WTC11 (cell line): Measurements from ENCODE around the gene C10orf120. TPM values are rescaled to one million over a fixed set of nuclear protein-coding genes. Genes with fewer than 3 reads are reported as not detected.

Experiments used
- ATAC-seq: fragments of 200-7000 bp; cut with Tn5 transposase; 2 replicates; pipeline ENCODE4 v1.10.0; 2021; ENCODE audit warnings: mild to moderate bottlenecking, moderate library complexity
- CTCF ChIA-PET: fragments of 300-600 bp; sonication (Branson Sonifier 250); formaldehyde crosslinking; loops from one replicate; lab custom pipeline; 2021; ENCODE audit warnings: antibody characterized with exemption; lab: Charles Lee
- POLR2A ChIA-PET: fragments of 350-600 bp; sonication (Branson Sonifier 250); formaldehyde crosslinking; loops from one replicate; lab custom pipeline; 2021; ENCODE audit warnings: antibody characterized with exemption; lab: Charles Lee
- DNase-seq: peaks from one replicate; pipeline ENCODE4 v3.0.0; 2021; ENCODE audit warnings: low spot score
- H3K27ac Mint-ChIP-seq: 2 replicates; pipeline ENCODE4 v1.8.0; 2021; ENCODE audit warnings: mixed read lengths
- H3K27me3 Mint-ChIP-seq: 2 replicates; pipeline ENCODE4 v1.8.0; 2021; ENCODE audit warnings: low read depth, mild to moderate bottlenecking, moderate library complexity, mixed read lengths
- H3K36me3 Mint-ChIP-seq: 2 replicates; pipeline ENCODE4 v1.8.0; 2021; ENCODE audit warnings: mixed read lengths
- H3K4me1 Mint-ChIP-seq: 2 replicates; pipeline ENCODE4 v1.8.0; 2022; ENCODE audit warnings: mixed read lengths
- H3K4me3 Mint-ChIP-seq: 2 replicates; pipeline ENCODE4 v1.8.0; 2021; ENCODE audit warnings: mild to moderate bottlenecking, moderate library complexity, mixed read lengths
- H3K9me3 Mint-ChIP-seq: 2 replicates; pipeline ENCODE4 v1.8.0; 2021; ENCODE audit warnings: mixed read lengths
- ELF4 ChIP-seq: sonication (generic); formaldehyde crosslinking; IDR thresholded peaks from 2 replicates; pipeline ENCODE4 v1.8.1; 2022; ENCODE audit warnings: low read depth, mild to moderate bottlenecking, moderate library complexity, missing genetic modification reagents
- EMX1 ChIP-seq: fragments of 250-450 bp; sonication (Bioruptor Pico); IDR thresholded peaks from 2 replicates; pipeline ENCODE4 v1.8.0; 2021; ENCODE audit warnings: mild to moderate bottlenecking
- GABPB1 ChIP-seq: sonication (generic); formaldehyde crosslinking; IDR thresholded peaks from 2 replicates; pipeline ENCODE4 v1.8.1; 2023; ENCODE audit warnings: mild to moderate bottlenecking, missing genetic modification reagents
- GTF2I ChIP-seq: fragments of 250-450 bp; sonication (Bioruptor Pico); conservative IDR thresholded peaks from 2 replicates; pipeline ENCODE4 v1.4.0; 2021; ENCODE audit warnings: mild to moderate bottlenecking
- MYBL2 ChIP-seq: sonication (generic); formaldehyde crosslinking; IDR thresholded peaks from 2 replicates; pipeline ENCODE4 v1.8.1; 2023; ENCODE audit warnings: mild to moderate bottlenecking, moderate library complexity, missing genetic modification reagents
- NFE2L1 ChIP-seq: sonication (generic); formaldehyde crosslinking; IDR thresholded peaks from 2 replicates; pipeline ENCODE4 v1.8.1; 2023; ENCODE audit warnings: missing genetic modification reagents
- NFYB ChIP-seq: sonication (generic); formaldehyde crosslinking; conservative IDR thresholded peaks from 2 replicates; pipeline ENCODE4 v1.8.0; 2022; ENCODE audit warnings: low read depth, missing genetic modification reagents
- NR2C2 ChIP-seq: sonication (generic); formaldehyde crosslinking; IDR thresholded peaks from 2 replicates; pipeline ENCODE4 v1.8.0; 2022; ENCODE audit warnings: mild to moderate bottlenecking, missing genetic modification reagents
- PRRX2 ChIP-seq: fragments of 250-450 bp; sonication (Bioruptor Pico); IDR thresholded peaks from 2 replicates; pipeline ENCODE4 v1.8.0; 2021; ENCODE audit warnings: mild to moderate bottlenecking
- SP1 ChIP-seq: sonication (generic); formaldehyde crosslinking; conservative IDR thresholded peaks from 2 replicates; pipeline ENCODE4 v1.8.1; 2022; ENCODE audit warnings: missing genetic modification reagents
- ZBTB21 ChIP-seq: sonication (generic); formaldehyde crosslinking; IDR thresholded peaks from 2 replicates; pipeline ENCODE4 v1.8.1; 2023; ENCODE audit warnings: mild to moderate bottlenecking, missing genetic modification reagents, borderline replicate concordance
- total RNA-seq: library from RNA; stranded (reverse); gene quantifications from 3 replicates; pipeline ENCODE4 v1.2.3, GENCODE V29; 2021
- TF ChIP-seq, protein P1 (sequence below): fragments of 250-450 bp; sonication (Bioruptor Pico); IDR thresholded peaks from 2 replicates; pipeline ENCODE4 v1.9.0; 2021; ENCODE audit warnings: moderate library complexity, mild to moderate bottlenecking, inconsistent platforms, borderline replicate concordance
- TF ChIP-seq, protein P2 (sequence below): sonication (generic); formaldehyde crosslinking; IDR thresholded peaks from 2 replicates; pipeline ENCODE4 v1.8.1; 2022; ENCODE audit warnings: missing genetic modification reagents, borderline replicate concordance
- TF ChIP-seq, protein P3 (sequence below): fragments of 200-600 bp; IDR thresholded peaks from 2 replicates; pipeline ENCODE4 v1.8.0; 2022; ENCODE audit warnings: antibody characterized with exemption
- TF ChIP-seq, protein P4 (sequence below): sonication (generic); formaldehyde crosslinking; IDR thresholded peaks from 2 replicates; pipeline ENCODE4 v1.8.0; 2023; ENCODE audit warnings: missing genetic modification reagents, mild to moderate bottlenecking, borderline replicate concordance
- TF ChIP-seq, protein P5 (sequence below): sonication (generic); formaldehyde crosslinking; IDR thresholded peaks from 2 replicates; pipeline ENCODE4 v1.8.1; 2023; ENCODE audit warnings: mild to moderate bottlenecking, missing genetic modification reagents, moderate library complexity
- TF ChIP-seq, protein P6 (sequence below): sonication (generic); formaldehyde crosslinking; IDR thresholded peaks from 2 replicates; pipeline ENCODE4 v1.8.1; 2023; ENCODE audit warnings: mild to moderate bottlenecking, missing genetic modification reagents, borderline replicate concordance

The C10orf120 gene
- total RNA-seq, 1 experiment from 2014 or later = not detected

DNA sequence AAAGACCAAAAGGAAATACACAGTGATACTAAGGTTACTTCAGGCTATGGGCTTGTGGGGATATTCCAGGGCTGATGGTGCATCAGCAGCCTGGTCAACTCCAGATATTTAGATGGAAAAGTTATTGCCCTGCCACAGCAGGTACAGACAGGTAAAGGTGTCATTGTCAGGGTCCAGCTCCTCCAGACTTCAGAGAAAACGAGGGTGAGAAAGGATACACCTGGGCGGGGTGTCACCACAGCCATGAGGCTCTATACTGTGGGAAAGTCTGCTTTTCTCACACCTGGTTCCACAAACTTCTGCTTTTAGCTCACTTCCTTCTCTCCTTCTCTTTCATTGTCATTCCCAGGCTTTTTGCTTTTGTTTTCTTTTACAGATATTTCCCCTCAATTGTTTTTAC lies 2.0 kb upstream of the C10orf120 start:
- Mint-ChIP-seq H3K9me3 (no peaks in the 10 kb centered on the region), H3K27ac (no peak overlapping the region), H3K4me3 (no peak overlapping the region), H3K27me3 (peaks cover 1% of the 10 kb centered on the region; the same call in 1 of the 2 replicates), H3K36me3 (no peaks in the 10 kb centered on the region), H3K4me1 (peaks cover 9% of the 10 kb centered on the region; the same call in 1 of the 2 replicates)
- TF ChIP-seq SP1 (CRISPR knock-in tag) (no peak), EMX1 (CRISPR knock-in tag) (no peak), PRRX2 (CRISPR knock-in tag) (no peak), NR2C2 (CRISPR knock-in tag) (no peak), NFE2L1 (CRISPR knock-in tag) (no peak), MYBL2 (CRISPR knock-in tag) (no peak), NFYB (CRISPR knock-in tag) (no peak), ZBTB21 (CRISPR knock-in tag) (no peak)
- TF ChIP-seq, protein P1, sequence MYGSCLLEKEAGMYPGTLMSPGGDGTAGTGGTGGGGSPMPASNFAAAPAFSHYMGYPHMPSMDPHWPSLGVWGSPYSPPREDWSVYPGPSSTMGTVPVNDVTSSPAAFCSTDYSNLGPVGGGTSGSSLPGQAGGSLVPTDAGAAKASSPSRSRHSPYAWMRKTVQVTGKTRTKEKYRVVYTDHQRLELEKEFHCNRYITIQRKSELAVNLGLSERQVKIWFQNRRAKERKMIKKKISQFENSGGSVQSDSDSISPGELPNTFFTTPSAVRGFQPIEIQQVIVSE (CRISPR knock-in tag) = no peak
- TF ChIP-seq, protein P2, sequence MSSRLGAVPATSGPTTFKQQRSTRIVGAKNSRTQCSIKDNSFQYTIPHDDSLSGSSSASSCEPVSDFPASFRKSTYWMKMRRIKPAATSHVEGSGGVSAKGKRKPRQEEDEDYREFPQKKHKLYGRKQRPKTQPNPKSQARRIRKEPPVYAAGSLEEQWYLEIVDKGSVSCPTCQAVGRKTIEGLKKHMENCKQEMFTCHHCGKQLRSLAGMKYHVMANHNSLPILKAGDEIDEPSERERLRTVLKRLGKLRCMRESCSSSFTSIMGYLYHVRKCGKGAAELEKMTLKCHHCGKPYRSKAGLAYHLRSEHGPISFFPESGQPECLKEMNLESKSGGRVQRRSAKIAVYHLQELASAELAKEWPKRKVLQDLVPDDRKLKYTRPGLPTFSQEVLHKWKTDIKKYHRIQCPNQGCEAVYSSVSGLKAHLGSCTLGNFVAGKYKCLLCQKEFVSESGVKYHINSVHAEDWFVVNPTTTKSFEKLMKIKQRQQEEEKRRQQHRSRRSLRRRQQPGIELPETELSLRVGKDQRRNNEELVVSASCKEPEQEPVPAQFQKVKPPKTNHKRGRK = no peak
- TF ChIP-seq, protein P3, sequence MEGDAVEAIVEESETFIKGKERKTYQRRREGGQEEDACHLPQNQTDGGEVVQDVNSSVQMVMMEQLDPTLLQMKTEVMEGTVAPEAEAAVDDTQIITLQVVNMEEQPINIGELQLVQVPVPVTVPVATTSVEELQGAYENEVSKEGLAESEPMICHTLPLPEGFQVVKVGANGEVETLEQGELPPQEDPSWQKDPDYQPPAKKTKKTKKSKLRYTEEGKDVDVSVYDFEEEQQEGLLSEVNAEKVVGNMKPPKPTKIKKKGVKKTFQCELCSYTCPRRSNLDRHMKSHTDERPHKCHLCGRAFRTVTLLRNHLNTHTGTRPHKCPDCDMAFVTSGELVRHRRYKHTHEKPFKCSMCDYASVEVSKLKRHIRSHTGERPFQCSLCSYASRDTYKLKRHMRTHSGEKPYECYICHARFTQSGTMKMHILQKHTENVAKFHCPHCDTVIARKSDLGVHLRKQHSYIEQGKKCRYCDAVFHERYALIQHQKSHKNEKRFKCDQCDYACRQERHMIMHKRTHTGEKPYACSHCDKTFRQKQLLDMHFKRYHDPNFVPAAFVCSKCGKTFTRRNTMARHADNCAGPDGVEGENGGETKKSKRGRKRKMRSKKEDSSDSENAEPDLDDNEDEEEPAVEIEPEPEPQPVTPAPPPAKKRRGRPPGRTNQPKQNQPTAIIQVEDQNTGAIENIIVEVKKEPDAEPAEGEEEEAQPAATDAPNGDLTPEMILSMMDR = no peak
- TF ChIP-seq, protein P4, sequence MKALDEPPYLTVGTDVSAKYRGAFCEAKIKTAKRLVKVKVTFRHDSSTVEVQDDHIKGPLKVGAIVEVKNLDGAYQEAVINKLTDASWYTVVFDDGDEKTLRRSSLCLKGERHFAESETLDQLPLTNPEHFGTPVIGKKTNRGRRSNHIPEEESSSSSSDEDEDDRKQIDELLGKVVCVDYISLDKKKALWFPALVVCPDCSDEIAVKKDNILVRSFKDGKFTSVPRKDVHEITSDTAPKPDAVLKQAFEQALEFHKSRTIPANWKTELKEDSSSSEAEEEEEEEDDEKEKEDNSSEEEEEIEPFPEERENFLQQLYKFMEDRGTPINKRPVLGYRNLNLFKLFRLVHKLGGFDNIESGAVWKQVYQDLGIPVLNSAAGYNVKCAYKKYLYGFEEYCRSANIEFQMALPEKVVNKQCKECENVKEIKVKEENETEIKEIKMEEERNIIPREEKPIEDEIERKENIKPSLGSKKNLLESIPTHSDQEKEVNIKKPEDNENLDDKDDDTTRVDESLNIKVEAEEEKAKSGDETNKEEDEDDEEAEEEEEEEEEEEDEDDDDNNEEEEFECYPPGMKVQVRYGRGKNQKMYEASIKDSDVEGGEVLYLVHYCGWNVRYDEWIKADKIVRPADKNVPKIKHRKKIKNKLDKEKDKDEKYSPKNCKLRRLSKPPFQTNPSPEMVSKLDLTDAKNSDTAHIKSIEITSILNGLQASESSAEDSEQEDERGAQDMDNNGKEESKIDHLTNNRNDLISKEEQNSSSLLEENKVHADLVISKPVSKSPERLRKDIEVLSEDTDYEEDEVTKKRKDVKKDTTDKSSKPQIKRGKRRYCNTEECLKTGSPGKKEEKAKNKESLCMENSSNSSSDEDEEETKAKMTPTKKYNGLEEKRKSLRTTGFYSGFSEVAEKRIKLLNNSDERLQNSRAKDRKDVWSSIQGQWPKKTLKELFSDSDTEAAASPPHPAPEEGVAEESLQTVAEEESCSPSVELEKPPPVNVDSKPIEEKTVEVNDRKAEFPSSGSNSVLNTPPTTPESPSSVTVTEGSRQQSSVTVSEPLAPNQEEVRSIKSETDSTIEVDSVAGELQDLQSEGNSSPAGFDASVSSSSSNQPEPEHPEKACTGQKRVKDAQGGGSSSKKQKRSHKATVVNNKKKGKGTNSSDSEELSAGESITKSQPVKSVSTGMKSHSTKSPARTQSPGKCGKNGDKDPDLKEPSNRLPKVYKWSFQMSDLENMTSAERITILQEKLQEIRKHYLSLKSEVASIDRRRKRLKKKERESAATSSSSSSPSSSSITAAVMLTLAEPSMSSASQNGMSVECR = no peak
- DNase-seq (no peak), ATAC-seq (no peak)
- POLR2A ChIA-PET = no interaction called here
- CTCF ChIA-PET = interaction anchor here (1.0 to 1.1 kb wide), 2 partner anchors 53 to 122 kb away, joined by 3 to 4 read pairs; no protein-coding TSS in a partner anchor

DNA sequence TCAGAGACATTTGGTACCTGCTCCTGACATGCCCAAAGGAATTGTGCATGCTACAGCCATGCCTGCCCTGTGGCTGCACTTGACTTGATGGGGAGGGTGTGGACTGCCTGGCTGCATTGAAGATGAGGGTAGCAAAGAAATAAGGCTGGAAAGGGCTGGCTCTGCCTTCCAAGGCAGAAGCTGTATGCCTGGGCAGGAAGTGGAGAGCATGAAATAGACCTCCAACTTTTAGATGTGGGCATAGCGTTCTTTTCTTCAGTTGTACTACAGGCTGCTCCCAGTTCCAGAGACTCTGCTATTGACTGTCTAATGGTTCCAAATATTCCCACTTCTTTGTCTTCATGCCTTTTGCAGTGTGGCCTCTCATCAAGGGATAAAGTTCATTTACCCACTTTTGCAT lies 3.0 kb downstream of the C10orf120 start:
- Mint-ChIP-seq H3K9me3 (no peaks in the 10 kb centered on the region), H3K36me3 (no peaks in the 10 kb centered on the region), H3K4me3 (no peak overlapping the region), H3K27ac (no peak overlapping the region), H3K27me3 (peaks cover 3% of the 10 kb centered on the region; the same call in 1 of the 2 replicates), H3K4me1 (peaks cover 5% of the 10 kb centered on the region)
- ATAC-seq (no peak), DNase-seq (no peak)
- CTCF ChIA-PET = no interaction called here
- POLR2A ChIA-PET = interaction anchor here (0.6 kb wide), 1 partner anchor 219 kb away, joined by 4 read pairs; no protein-coding TSS in a partner anchor
- TF ChIP-seq, protein P5, sequence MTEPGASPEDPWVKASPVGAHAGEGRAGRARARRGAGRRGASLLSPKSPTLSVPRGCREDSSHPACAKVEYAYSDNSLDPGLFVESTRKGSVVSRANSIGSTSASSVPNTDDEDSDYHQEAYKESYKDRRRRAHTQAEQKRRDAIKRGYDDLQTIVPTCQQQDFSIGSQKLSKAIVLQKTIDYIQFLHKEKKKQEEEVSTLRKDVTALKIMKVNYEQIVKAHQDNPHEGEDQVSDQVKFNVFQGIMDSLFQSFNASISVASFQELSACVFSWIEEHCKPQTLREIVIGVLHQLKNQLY (CRISPR knock-in tag) = no peak
- TF ChIP-seq ELF4 (CRISPR knock-in tag) = no peak
- no peak for TF ChIP-seq GABPB1 (CRISPR knock-in tag)
- TF ChIP-seq, protein P4 = no peak
- no peak for TF ChIP-seq GTF2I (CRISPR knock-in tag)
- TF ChIP-seq, protein P6, sequence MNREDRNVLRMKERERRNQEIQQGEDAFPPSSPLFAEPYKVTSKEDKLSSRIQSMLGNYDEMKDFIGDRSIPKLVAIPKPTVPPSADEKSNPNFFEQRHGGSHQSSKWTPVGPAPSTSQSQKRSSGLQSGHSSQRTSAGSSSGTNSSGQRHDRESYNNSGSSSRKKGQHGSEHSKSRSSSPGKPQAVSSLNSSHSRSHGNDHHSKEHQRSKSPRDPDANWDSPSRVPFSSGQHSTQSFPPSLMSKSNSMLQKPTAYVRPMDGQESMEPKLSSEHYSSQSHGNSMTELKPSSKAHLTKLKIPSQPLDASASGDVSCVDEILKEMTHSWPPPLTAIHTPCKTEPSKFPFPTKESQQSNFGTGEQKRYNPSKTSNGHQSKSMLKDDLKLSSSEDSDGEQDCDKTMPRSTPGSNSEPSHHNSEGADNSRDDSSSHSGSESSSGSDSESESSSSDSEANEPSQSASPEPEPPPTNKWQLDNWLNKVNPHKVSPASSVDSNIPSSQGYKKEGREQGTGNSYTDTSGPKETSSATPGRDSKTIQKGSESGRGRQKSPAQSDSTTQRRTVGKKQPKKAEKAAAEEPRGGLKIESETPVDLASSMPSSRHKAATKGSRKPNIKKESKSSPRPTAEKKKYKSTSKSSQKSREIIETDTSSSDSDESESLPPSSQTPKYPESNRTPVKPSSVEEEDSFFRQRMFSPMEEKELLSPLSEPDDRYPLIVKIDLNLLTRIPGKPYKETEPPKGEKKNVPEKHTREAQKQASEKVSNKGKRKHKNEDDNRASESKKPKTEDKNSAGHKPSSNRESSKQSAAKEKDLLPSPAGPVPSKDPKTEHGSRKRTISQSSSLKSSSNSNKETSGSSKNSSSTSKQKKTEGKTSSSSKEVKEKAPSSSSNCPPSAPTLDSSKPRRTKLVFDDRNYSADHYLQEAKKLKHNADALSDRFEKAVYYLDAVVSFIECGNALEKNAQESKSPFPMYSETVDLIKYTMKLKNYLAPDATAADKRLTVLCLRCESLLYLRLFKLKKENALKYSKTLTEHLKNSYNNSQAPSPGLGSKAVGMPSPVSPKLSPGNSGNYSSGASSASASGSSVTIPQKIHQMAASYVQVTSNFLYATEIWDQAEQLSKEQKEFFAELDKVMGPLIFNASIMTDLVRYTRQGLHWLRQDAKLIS (CRISPR knock-in tag) = no peak
